GM19463 (cell line): ENCODE results near the gene B4GALT5.
"Not testable (repeated sequence)": the region's sequence is repeated elsewhere in the genome, so short reads cannot be mapped to it uniquely, and the experiment has no call there.

ENCODE experiments used
- ATAC-seq: cut with Tn5 transposase; IDR thresholded peaks from one replicate; pipeline ENCODE4 v1.9.1; 2021; ENCODE audit warnings: mild to moderate bottlenecking, moderate library complexity; ENCODE audit not compliant: unreplicated experiment

B4GALT5 gene

DNA sequence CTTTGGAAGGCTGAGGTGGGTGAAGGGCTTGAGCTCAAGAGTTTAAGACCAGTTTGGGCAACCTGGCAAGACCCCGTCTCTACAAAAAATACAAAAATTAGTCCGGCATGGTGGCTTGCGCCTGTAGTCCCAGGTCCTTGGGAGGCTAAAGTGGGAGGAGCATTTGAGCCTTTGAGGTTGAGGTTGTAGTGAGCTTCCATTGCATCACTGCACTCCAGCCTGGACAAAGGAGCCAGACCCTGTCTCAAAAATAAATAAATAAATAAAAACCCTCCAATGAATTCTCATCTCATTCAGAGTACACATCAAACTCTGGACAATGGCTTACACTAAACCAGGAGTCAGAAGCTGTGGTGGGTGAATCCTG, 31.8 kb downstream of the B4GALT5 start:
- no peak for ATAC-seq

DNA sequence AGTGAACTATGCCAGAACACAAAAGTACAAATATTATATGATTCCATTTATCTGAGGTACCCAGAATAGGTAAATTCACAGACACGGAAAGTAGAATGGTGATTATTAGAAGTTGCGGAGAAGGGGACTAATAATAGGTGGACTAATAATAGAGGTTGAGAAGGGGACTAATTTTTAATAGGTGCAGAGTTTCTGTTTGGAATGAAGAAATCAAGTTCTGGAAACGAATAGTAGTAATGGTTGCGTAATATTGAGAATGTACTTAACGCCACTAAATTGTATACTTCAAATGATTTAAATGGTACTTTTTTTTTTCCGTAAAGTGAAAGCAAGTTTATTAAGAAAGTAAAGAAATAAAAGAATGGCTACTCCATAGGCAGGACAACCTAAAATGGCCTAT, 33.2 kb downstream of the B4GALT5 start:
- no peak for ATAC-seq

DNA sequence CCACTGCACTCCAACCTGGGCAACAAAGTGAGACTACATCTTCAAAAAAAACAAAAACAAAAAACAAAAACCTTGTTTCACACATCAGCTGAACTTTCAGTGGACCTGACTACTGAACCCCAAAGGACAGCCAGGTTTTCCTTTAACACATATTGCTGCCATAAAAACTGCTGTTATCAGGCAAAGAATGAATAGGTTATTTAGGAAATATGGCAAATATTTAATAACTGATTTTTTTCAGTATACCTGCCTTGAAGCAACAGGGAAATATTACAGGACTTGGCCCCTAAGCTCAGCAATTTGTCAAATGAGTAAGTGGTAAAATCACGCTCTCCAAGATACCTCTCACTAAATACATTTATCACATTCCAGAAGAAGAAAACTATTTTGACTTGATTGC, 34.0 kb downstream of the B4GALT5 start:
- ATAC-seq, result no peak

DNA sequence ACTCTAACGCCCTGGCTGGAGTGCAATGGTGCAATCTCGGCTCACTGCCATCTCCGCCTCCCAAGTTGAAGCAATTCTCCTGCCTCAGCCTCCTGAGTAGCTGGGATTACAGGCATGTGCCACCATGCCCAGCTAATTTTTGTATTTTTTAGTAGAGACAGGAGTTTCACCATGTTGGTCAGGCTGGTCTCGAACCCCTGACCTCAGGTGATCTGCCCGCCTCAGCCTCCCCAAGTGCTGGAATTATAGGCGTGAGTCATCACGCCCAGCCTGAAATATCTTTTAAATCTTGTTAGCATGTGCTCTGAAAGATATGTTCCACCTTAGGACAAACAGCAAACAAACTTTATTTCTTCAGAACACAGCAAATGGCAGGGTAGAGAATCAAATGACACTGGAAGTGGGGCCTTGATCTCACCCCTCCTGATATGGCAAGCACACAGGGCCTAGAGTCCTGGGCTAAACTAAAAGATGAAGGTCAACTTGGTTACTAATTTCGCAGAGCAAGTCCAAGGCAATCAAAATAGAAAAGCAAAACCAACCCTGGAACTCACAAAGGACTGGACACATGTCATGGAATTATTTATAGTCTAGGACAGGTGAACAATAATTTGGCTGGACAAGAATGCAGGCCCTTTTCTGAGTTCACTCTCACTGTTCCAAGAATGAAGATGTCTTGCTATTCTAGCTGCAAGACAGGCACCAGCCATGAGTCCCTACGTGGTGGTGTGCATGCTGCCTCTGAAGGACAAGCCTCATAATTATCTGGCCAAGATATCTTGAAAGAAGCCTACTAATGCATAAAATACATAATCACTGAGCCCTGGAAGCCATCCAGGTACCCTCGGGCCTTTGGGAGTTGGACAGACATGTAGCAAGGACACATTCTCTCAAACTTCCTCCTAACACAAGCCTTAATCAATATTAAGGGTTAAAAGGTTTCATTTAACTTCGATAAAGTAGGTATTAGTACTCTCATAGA, 35.6 kb downstream of the B4GALT5 start:
- no peak for ATAC-seq

DNA sequence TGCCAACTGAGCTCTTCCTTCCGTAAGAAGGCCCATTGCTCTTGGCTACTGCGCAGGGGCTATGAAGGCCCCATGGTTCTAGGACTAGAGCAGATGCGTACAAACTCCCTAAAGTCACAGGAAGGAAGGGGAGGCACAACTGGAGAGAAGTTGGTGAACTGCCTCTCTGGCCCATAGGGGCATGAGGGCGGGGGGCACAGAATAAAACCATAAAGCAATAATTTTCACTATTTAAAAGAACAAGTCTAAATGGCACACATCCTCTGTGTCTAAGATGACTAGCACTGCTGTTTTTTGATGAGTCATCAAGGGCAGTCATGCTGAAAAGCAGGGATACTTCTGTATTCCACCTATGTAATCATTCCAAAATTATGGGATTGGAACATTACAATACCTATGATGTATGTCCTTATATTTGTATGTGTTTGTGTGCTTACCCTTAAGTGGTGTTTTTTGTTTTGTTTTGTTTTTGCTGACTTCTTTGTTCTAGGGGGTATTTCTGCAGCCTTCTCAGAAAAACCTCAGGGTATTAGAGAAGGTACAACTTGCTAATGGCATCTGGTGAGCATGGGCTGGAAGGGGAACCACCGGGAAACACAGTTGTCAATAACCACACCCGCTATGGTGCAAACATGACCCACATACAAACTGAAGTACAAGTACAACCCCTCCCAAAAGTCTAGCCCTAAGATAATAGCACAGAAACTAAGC, 36.9 kb downstream of the B4GALT5 start:
- ATAC-seq, result peak; percentile 62

DNA sequence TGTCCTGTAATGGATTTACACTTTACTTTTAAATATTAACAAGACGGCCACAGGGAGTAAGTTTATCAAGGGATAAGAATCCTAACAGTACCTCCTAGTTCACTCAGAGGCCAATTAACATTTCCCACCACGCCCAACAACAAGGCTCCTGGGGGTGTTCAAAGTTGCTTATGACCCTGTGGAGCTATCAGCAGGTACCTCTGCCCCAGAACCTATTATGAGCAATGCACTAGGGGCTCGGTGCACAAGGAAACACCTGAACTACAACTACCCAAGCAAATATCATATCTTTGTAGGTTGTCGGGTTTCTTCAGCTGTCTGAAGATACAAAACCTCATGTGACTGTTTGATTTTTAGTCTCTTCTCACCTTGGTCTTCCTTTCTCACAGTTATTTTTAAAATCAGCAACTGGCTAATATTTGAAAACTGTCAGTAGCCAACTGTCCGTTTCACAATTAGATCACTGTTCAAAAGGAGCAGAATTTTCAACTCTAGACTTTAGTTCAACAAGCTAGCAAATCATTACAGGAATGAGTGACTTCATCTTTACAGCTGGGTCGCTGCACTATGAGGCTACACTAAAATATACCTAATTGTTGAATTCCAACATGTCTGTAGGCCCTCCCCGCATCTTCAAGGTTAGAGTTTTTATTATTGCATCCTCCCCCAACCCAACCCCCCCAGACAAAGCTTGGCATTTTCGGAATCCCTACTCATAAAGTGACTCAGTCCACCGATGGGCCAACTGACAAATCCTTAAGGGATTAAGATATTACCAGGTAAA, 38.1 kb downstream of the B4GALT5 start:
- peak; percentile 49 for ATAC-seq

DNA sequence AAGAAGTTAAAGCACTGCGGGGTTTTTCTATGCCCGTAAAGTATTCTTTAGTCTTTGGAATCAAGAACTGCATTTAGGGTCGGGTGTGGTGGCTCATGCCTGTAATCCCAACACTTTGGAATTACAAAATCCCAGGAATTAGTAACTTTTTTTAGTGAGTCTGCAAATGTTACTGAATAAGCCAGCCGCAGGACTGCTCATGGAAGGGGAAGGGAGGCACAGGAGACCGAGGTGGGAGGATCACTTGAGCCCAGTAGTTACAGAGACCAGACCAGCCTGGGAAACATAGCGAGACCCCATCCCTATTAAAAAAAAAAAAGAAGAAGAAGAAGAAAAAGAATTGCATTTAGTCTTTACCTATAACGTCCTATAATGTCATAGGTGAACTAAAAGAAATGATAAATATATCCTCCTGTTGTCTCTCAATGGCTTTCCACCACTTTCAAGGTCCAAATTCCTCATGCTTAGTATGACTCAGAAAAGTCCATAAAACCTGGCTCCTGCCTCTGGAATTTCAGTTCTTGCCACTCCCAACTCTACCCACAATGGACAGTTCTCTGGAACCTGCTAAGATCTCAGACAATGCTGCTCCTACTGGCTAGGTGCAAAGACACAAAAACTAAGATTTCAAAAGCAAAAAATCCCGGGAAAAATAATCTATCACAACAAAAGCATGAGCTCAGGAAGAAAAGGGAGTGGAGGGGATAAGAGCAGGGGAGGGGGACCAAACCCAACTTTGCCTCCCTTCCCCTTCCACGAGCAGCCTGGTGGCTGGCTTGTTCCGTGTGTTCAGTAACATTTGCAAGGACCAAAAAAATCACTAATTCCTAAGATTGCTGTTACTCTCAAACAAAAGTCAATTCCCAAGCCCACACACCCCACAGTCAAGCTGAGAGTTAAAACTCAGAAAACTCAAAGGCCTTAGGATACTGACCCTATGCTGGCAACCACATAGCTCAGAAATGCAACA, 39.0 kb downstream of the B4GALT5 start:
- no peak for ATAC-seq

DNA sequence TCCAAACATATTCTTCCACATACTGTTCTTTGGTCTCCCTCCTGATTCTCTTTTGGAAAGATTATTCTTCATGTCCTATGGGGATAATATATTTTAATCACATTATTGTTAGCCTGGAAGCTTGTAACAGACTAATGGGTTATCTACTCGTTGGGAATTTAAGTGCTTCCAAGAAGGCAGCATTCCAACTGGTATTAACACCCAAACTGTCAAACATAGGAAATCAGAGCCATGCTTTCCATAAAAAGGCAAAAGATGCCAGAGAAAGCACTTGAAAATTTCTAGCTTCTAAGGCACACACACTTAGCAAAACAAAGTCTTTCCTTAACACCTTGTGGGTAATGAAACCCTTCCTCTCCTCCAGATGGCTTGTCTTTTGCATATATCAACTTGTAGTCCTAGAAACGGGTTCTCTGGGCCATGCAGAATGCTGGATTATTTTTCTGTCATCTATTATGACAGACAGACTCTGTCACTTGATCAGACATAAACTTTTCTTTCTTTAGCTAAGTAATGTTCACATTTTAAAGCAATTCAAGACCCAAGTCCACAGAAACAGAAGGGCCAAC, 41.5 kb downstream of the B4GALT5 start:
- ATAC-seq, result no peak

DNA sequence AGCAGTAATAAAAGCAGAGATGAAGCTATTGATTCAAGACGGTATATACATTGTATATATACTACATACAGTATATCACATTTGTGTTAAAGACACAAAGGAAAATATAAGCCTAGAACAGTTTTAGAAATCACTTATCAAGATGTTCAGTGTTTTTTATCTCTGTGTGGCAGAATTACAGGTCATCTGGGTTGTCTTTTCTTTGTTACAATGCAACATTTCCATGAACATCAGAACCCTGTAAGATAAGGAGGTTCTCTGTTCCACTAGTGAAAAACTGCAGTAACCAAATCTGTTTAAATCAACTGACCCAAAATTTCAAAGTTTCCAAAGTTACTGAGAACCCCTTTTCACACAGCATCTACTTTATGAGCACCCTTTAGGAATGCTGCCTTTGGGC, 42.2 kb downstream of the B4GALT5 start:
- ATAC-seq, result no peak

DNA sequence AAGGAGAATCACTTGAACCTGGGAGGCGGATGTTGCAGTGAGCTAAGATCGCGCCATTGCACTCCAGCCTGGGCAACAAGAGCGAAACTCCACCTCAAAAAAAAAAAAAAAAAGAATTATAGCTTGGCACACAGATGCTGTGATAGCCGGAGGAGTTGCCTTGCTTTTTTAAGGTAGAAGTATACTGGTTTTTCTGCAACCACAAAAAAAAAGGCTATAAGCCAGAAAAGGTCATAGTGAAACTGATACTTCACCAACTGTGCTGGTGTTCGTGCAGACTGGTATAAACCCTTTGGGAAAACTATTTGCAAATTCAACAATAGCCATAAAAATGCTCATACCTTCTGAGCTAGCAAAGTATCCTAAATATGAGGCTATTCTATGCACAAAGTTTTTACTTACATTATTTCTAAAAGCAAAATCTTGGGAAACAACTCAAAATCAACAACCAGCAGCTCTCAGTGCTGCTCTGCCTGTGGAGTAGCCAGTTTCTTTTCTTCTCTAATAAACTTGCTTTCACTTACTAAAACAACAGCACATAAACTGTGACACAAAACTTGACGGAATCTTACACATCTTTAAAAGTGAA, 44.0 kb downstream of the B4GALT5 start:
- peak; percentile 57 for ATAC-seq

DNA sequence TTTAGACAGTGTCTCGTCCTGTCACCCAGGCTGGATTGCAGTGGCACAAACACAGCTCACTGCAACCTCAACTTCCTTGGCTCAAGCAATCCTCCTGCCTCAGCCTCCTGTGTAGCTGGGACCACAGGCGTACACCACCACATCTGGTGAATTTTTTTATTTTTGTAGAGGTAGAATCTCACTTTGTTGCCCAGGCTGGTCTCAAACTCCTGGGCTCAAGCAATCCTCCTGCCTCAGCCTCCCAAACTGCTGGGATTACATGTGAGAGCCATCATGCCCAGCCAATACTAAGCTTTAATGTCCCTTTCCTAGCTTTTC, 44.8 kb downstream of the B4GALT5 start:
- ATAC-seq, result not testable (repeated sequence)

DNA sequence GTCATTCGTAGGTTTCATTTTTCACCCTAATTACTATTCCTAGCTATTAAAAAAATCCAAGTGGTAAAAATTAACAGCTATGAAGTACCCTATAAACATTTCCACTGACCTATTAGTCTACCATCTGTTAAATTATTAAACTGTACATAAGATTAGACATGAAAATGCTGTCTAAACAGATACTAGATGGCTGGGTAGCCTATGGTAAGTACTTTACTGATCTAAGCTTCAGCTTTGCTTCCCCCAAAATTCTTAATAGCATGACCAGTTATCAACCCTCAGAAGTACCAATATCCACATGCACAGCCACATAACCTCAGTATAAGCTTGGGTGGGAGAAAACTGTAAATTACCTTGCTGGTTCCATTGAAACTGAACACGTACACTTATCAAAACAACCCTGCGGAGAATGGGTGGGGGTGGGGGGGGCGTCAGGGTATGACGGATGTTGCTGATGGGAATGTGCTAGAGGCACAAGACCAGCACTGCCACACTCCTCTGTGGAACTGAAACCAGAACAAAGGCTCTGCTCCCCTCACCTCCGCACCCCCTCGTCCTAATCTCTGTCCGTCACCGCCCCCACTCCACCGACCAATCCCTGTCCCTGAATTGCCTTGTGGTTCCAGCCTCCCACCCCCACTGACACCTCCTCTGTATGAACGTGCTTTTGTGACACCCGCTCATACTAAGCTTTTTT, 45.3 kb downstream of the B4GALT5 start:
- ATAC-seq, result peak; percentile 73

DNA sequence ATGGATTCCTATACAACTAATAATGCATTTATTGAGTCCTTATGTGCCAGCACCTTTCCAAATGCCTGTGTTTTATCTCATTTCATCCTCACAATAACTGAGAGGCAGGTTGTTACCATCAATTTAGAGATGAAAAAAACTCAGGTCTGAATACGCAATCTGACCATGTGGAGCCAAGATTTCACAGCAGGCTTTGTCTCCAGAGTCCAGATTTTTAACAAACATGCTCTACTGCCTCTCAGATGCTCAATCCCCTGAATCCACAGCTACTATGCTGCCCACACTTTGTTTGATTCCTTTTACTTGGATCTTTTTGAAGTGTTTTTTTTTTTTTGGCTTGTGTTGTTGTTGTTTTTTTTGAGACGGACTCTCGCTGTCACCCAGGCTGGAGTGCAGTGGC, 46.8 kb downstream of the B4GALT5 start:
- no peak for ATAC-seq

DNA sequence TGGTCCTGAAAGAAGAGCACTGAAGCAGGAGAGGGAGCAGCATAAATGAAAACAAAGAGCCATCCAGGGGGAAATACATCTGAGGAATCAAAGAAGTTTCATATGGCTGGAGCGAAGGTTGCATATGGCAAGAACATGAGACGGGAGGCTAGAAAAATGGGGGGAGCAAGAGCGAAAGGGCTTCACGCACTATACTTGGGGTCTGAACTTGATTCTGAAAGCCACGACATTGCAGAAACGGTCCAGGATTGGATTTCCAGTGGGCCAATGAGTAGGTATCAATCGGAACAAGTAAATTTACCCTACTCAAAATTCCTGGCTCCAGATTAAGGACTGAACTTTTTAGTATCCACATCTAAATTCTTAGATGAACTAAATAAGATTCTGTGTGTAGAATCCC, 47.9 kb downstream of the B4GALT5 start:
- no peak for ATAC-seq

DNA sequence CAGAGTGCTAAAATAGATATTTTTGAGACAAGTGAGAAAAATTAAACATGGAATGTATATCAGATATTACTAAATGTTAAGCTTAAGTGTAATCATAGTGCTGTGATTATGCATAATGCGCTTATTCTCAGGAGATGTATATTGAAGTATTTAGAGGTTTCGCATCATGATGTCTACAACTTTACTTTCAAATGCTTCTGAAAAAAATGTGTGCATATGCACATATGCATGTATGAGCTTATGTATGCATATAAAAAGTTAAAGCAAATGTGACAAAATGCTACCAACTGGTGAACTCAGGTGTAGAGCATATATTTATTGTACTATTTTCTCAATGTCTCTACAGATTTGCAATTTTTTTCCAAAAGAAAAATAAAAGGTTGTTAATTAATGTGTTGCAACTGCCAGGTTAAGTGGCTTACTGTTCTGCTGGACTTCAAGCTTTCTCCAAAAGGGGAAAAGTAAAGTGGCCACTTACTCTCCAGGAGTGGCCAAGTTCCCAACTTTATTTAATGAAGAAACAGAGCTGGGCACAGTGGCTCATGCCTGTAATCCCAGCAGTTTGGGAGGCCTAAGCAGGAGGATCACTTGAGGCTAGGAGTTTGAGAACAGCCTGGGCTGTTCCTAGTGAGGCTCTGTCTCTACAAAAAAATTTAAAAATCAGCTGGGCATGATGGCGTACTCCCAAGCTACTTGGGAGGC, 48.9 kb downstream of the B4GALT5 start:
- no peak for ATAC-seq

DNA sequence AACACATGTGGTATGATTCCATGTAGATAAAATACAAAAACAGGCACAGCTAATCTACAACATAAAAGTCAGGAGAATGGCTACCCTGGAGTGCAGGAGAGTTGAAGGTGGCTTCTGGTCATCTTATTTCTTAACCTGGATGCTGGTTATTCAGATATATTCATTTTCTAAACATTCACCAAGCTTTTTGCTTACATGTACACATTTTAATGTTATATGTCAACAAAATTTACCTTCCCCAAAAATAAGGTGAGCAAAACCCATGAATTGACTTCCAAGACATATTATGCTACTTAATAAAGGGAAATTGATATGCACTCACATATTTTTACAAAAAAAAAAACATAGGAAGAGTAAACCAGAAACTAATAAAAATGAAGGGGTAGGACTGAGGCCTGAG, 50.6 kb downstream of the B4GALT5 start:
- no peak for ATAC-seq

DNA sequence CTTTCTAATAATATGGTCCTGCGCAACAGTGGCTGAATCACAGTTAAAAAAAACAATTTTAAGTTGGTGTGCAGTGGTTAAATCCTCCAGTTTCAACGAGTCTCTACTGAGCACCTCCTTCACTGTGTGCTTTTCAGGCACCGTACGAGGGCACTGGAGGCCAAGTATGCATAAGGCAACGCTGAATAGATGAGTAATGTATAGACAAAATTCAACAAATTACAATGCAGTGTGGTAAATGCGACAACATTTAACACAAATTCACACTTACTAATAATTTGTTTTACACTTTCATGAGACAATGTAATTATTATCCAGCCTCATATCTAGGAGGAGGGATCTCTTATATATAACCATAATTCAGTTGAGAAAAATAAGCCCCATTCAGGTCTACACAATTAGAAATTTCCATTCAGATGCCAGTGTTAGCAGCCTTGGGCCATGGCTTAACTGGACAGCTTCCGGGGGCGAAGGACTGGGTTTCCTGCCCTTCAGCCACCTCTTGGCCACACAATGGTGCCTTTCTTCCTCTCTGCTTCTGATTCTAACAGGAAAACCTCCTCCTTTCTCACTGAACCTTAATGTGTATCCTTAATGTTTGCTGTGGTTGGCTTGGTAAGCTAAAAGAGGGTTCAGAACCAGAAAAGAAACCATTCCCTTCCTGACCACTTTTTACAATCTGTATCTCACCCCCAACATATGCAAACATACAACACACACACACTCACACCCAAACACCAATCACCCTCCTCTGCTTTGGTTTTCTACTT, 51.9 kb downstream of the B4GALT5 start:
- no peak for ATAC-seq

DNA sequence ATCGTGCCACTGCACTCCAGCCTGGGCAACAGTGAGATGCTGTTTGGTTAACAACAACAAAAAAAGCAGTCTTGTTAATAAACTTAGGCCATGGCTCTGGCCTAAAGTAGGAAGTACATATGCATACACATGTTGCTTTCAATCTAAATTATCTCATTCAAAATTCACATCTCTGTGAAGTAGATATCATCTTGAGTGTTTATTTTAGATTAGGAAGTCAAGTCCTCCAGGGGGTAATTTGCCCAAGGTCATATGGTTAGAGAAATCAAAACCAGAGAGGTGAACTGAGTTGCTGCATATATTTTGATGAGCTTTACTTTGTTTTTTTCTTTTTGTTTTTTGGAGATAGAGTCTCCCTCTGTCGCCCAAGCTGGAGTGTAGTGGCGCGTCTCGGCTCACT, 52.8 kb downstream of the B4GALT5 start:
- ATAC-seq, result no peak
